ENCODE measurements around the gene TET2.

- TF ChIP-seq, protein P1, sequence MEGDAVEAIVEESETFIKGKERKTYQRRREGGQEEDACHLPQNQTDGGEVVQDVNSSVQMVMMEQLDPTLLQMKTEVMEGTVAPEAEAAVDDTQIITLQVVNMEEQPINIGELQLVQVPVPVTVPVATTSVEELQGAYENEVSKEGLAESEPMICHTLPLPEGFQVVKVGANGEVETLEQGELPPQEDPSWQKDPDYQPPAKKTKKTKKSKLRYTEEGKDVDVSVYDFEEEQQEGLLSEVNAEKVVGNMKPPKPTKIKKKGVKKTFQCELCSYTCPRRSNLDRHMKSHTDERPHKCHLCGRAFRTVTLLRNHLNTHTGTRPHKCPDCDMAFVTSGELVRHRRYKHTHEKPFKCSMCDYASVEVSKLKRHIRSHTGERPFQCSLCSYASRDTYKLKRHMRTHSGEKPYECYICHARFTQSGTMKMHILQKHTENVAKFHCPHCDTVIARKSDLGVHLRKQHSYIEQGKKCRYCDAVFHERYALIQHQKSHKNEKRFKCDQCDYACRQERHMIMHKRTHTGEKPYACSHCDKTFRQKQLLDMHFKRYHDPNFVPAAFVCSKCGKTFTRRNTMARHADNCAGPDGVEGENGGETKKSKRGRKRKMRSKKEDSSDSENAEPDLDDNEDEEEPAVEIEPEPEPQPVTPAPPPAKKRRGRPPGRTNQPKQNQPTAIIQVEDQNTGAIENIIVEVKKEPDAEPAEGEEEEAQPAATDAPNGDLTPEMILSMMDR (IDR thresholded peaks at IDR 0.05): no peak
- TF ChIP-seq POLR2A (IDR thresholded peaks at IDR 0.05): no peak
Measured at GRCh38 chr4:105241451-105241850, 94.8 kb downstream of the TET2 start.
